MM.1S (cell line): Measurements from ENCODE around the gene HES1.

Source experiments
- CTCF ChIP-seq: fragments of 300-600 bp; sonication (generic); IDR thresholded peaks from 2 replicates; pipeline ENCODE4 v1.5.1; 2016; ENCODE audit warnings: antibody characterized with exemption, low read length, mixed read lengths
- EZH2 ChIP-seq: fragments of 300-600 bp; sonication (generic); optimal IDR thresholded peaks from 2 replicates; pipeline ENCODE3; 2017; ENCODE audit warnings: low read depth, mild to moderate bottlenecking, antibody characterized with exemption, low read length, mixed read lengths
- EZH2phosphoT487 ChIP-seq: fragments of 300-600 bp; sonication (generic); IDR thresholded peaks from 2 replicates; pipeline ENCODE4 v1.6.1; 2018; ENCODE audit warnings: antibody characterized with exemption, low read length

GRCh38 chr3:194176274-194176991 is 40.5 kb downstream of the HES1 start:
- TF ChIP-seq CTCF (no peak), EZH2 (no peak), EZH2phosphoT487 (no peak)
